GM20000 (cell line): ENCODE measurements around the gene ALKAL2.

Experiments
- DNase-seq: peaks from one replicate; pipeline ENCODE4 v3.0.0; 2012; ENCODE audit warnings: low spot score
- CTCF ChIP-seq: IDR thresholded peaks from 2 replicates; pipeline ENCODE4 v1.5.1; 2012; ENCODE audit warnings: mild to moderate bottlenecking, control low read depth; ENCODE audit errors: extremely low read depth, missing control alignments

ALKAL2 gene

GRCh38 chr2:310994-311393 lies 23.1 kb upstream of the ALKAL2 start:
- no peak for TF ChIP-seq CTCF
- no peak for DNase-seq

GRCh38 chr2:309954-310510 lies 22.1 kb upstream of the ALKAL2 start:
- DNase-seq, result no peak
- TF ChIP-seq CTCF, result no peak

GRCh38 chr2:309148-309953 lies 21.5 kb upstream of the ALKAL2 start:
- no peak for TF ChIP-seq CTCF
- DNase-seq, result no peak

GRCh38 chr2:305366-305765 lies 17.5 kb upstream of the ALKAL2 start:
- no peak for DNase-seq
- no peak for TF ChIP-seq CTCF

- TF ChIP-seq CTCF, result no peak
- no peak for DNase-seq
Measured at GRCh38 chr2:296354-296753, 8.5 kb upstream of the ALKAL2 start.

- TF ChIP-seq CTCF, result no peak
- DNase-seq, result no peak
Measured at GRCh38 chr2:295090-295489, 7.2 kb upstream of the ALKAL2 start.

- peak; percentile 65 for TF ChIP-seq CTCF
- DNase-seq, result peak; percentile 68
Measured at GRCh38 chr2:290090-290722, 2.3 kb upstream of the ALKAL2 start.
